IMR-90 (cell line): Measurements from ENCODE around the gene ANO1. TPM values are rescaled to one million over a fixed set of nuclear protein-coding genes. Genes with fewer than 3 reads are reported as not detected.

ENCODE experiments used
- ATAC-seq: fragments of 200-7000 bp; cut with Tn5 transposase; 2 replicates; pipeline ENCODE4 v1.9.1; 2020; ENCODE audit warnings: low read depth, mild to moderate bottlenecking, moderate library complexity
- BruUV-seq: library from RNA; stranded (reverse); fragments of 400-500 nt; replicated peaks from 2 replicates; lab custom pipeline; 2021; lab: Mats Ljungman, UMichigan
- CTCF ChIA-PET: fragments of 300-600 bp; formaldehyde crosslinking; extraction: SDS; loops from one replicate; lab custom pipeline; 2021; ENCODE audit warnings: antibody characterized with exemption; lab: Yijun Ruan, JAX
- POLR2A ChIA-PET: fragments of 300-600 bp; sonication (Branson Sonifier 250); formaldehyde crosslinking; loops from one replicate; lab custom pipeline; 2022; ENCODE audit warnings: antibody characterized with exemption; ENCODE audit not compliant: unreplicated experiment; lab: Charles Lee
- DNase-seq: peaks from one replicate; pipeline ENCODE4 v3.0.0; 2013
- H2AFZ ChIP-seq: replicated peaks from 2 replicates; pipeline ENCODE3; 2013; ENCODE audit warnings: low read length, mild to moderate bottlenecking; ENCODE audit not compliant: poor library complexity
- H2AK5ac ChIP-seq: 2 replicates; pipeline ENCODE4 v1.6.1; 2013; ENCODE audit warnings: low read depth, low read length, inconsistent platforms
- H2AK9ac ChIP-seq: replicated peaks from 2 replicates; pipeline ENCODE3; 2013; ENCODE audit warnings: mild to moderate bottlenecking, low read depth, low read length, moderate library complexity; ENCODE audit not compliant: poor library complexity
- H2BK120ac ChIP-seq: 2 replicates; pipeline ENCODE4 v1.6.1; 2013; ENCODE audit warnings: low read depth, low read length, inconsistent platforms
- H2BK15ac ChIP-seq: 3 replicates; pipeline ENCODE4 v1.6.1; 2013; ENCODE audit warnings: low read depth, low read length, inconsistent platforms
- H2BK20ac ChIP-seq: 2 replicates; pipeline ENCODE4 v1.6.1; 2013; ENCODE audit warnings: low read depth, mild to moderate bottlenecking, inconsistent platforms, low read length, moderate library complexity
- H2BK5ac ChIP-seq: 2 replicates; pipeline ENCODE4 v1.6.1; 2013; ENCODE audit warnings: mild to moderate bottlenecking, low read depth, low read length, inconsistent platforms; ENCODE audit not compliant: poor library complexity, severe bottlenecking
- H3K14ac ChIP-seq: replicated peaks from 2 replicates; pipeline ENCODE4 v1.6.1; 2013; ENCODE audit warnings: low read depth, low read length, inconsistent platforms
- H3K18ac ChIP-seq: 2 replicates; pipeline ENCODE4 v1.6.1; 2013; ENCODE audit warnings: low read depth, low read length, control low read depth
- H3K23ac ChIP-seq: 2 replicates; pipeline ENCODE4 v1.6.1; 2013; ENCODE audit warnings: low read depth, low read length, inconsistent platforms
- H3K27ac ChIP-seq: 2 replicates; pipeline ENCODE4 v1.5.1; 2013; ENCODE audit warnings: mild to moderate bottlenecking, control low read depth, low read length; ENCODE audit not compliant: insufficient read depth
- H3K27me3 ChIP-seq: 2 replicates; pipeline ENCODE4 v1.6.1; 2013; ENCODE audit warnings: low read length; ENCODE audit not compliant: control insufficient read depth, insufficient read depth
- H3K36me3 ChIP-seq: 2 replicates; pipeline ENCODE4 v1.6.1; 2013; ENCODE audit warnings: low read length, mixed read lengths; ENCODE audit not compliant: control insufficient read depth, insufficient read depth
- H3K4ac ChIP-seq: 2 replicates; pipeline ENCODE4 v1.6.1; 2013; ENCODE audit warnings: low read depth, low read length, inconsistent platforms
- H3K4me1 ChIP-seq: 2 replicates; pipeline ENCODE4 v1.6.1; 2013; ENCODE audit warnings: low read length, mixed read lengths; ENCODE audit not compliant: control insufficient read depth, insufficient read depth
- H3K4me2 ChIP-seq: 2 replicates; pipeline ENCODE4 v1.6.1; 2013; ENCODE audit warnings: low read depth, mild to moderate bottlenecking, control low read depth, low read length, moderate library complexity
- H3K4me3 ChIP-seq: 2 replicates; pipeline ENCODE4 v1.5.1; 2013; ENCODE audit warnings: low read depth, mild to moderate bottlenecking, control low read depth, low read length, moderate library complexity; ENCODE audit not compliant: insufficient read depth
- H3K56ac ChIP-seq: 2 replicates; pipeline ENCODE4 v1.6.1; 2013; ENCODE audit warnings: low read length, inconsistent platforms; ENCODE audit not compliant: insufficient read depth; ENCODE audit errors: extremely low read depth
- H3K79me1 ChIP-seq, 2 experiments: 2 replicates each; pipeline ENCODE4 v1.6.1; 2013; ENCODE audit warnings: low read length in 2 of 2, inconsistent platforms in 1 of 2, low read depth in 1 of 2
- H3K9ac ChIP-seq: 2 replicates; pipeline ENCODE4 v1.6.1; 2013; ENCODE audit warnings: low read depth, low read length, control low read depth
- H3K9me1 ChIP-seq: 2 replicates; pipeline ENCODE4 v1.6.1; 2013; ENCODE audit warnings: low read length, inconsistent platforms; ENCODE audit not compliant: insufficient read depth
- H3K9me3 ChIP-seq: 2 replicates; pipeline ENCODE4 v1.6.1; 2013; ENCODE audit warnings: low read length; ENCODE audit not compliant: control insufficient read depth, insufficient read depth
- H4K20me1 ChIP-seq: 2 replicates; pipeline ENCODE4 v1.6.1; 2013; ENCODE audit warnings: low read length, inconsistent platforms; ENCODE audit not compliant: insufficient read depth
- H4K5ac ChIP-seq: 2 replicates; pipeline ENCODE4 v1.6.1; 2013; ENCODE audit warnings: mild to moderate bottlenecking, low read depth, low read length, control low read depth
- H4K8ac ChIP-seq, 2 experiments: 2 replicates each; pipeline ENCODE4 v1.6.1; 2013; ENCODE audit warnings: low read depth in 2 of 2, low read length in 2 of 2, control low read depth in 1 of 2, inconsistent platforms in 1 of 2
- H4K91ac ChIP-seq: 2 replicates; pipeline ENCODE4 v1.6.1; 2013; ENCODE audit warnings: low read depth, low read length, inconsistent platforms; ENCODE audit not compliant: insufficient read depth
- CHD1 ChIP-seq: IDR thresholded peaks from 2 replicates; pipeline ENCODE4 v1.6.1; 2012; ENCODE audit warnings: low read depth, low read length, improper control_type of control experiment
- FOS ChIP-seq: fragments of 150-350 bp; IDR thresholded peaks from 2 replicates; pipeline ENCODE4 v1.6.1; 2016; ENCODE audit warnings: low read depth, low read length
- MAZ ChIP-seq: IDR thresholded peaks from 2 replicates; pipeline ENCODE4 v1.6.1; 2012; ENCODE audit warnings: low read depth, mild to moderate bottlenecking, low read length, improper control_type of control experiment, moderate library complexity, borderline replicate concordance
- WGBS, 2 experiments: methylation state at CpG; one replicate each; pipeline versions ENCODE4 v1.1.5 to v1.1.7; 2013; ENCODE audit warnings: missing lambda C conversion rate in 2 of 2; ENCODE audit not compliant: insufficient read length in 1 of 2; ENCODE audit errors: extremely low coverage in 2 of 2; 5-methylcytosine and 5-hydroxymethylcytosine counted together
- dilution Hi-C: fragments of 300-500 bp; cut with HindIII; formaldehyde crosslinking; loops from one replicate; pipeline ENCODE4 v1.14.3; 2018; ENCODE audit warnings: low sequenced_read_pairs; ENCODE audit not compliant: unreplicated experiment
- in situ Hi-C: fragments of 300-500 bp; cut with MboI; formaldehyde crosslinking; loops from 3 replicates; pipeline ENCODE4 v1.14.3; 2019; ENCODE audit warnings: low sequenced_read_pairs, inconsistent platforms, mixed read lengths
- intact Hi-C: fragments of 100-400 bp; cut with micrococcal nuclease; formaldehyde crosslinking; loops from 2 replicates; pipeline ENCODE4 v1.10.0; 2022
- polyA plus RNA-seq, 3 experiments: library from polyadenylated mRNA; depleted of rRNA; stranded (reverse); fragments of >200 nt; gene quantifications; 2 replicates each; pipeline ENCODE4 v1.2.3, GENCODE V29; 2012; ENCODE audit warnings: low replicate concordance in 1 of 3
- total RNA-seq: library from RNA; depleted of rRNA; stranded (reverse); fragments of >200 nt; gene quantifications from 2 replicates; pipeline ENCODE4 v1.2.3, GENCODE V29; 2012
- TF ChIP-seq, protein P1 (sequence below): conservative IDR thresholded peaks from 2 replicates; pipeline ENCODE4 v1.5.1; 2012; ENCODE audit warnings: mild to moderate bottlenecking, low read depth, low read length, improper control_type of control experiment

Gene ANO1
- total and polyA plus RNA-seq, 2 of the 4 experiments (the other 2 are of a cell fraction) = 4.1 to 10.7 TPM

DNA sequence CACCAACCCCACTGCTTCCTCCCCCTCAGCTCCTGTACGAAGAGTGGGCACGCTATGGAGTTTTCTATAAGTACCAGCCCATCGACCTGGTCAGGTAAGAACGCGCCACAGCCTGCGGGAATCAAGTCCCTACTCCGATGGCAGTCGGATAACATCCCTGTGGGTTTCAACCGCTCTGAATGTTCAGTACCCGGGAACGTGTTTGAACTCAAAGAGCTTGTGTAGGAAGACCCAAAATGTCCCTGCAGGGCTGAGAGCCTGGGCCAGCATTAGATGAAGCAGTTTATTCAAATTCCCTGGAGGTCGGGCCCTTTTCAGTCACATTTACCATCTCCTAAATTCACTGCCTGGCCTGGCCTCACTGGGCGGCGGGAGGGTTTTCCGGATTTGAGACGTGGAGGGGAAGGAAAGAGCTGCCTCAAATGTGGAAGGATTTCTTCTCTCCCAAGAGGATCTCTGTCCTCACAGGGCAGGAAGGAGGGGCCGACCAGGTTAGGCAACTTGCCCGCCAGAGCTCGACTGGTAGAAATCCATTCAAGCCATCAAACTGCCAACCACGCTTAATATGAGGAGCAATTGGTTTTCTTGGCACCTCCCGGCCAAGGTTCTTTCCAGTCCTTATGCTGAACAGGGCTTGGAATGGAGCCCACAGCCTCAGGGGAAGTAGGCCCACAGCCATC lies 46.3 kb downstream of the ANO1 start:
- intact Hi-C loops = no loop called here

More for the DNA sequence above, 46.3 kb downstream of the ANO1 start:
- H3K18ac ChIP-seq = no peak overlapping the region
- in situ Hi-C loops = no loop called here
- ATAC-seq (no peak), DNase-seq (no peak)
- no TSS peak for BruUV-seq
- peak overlapping the region; percentile 42 for H2AK9ac ChIP-seq
- peaks cover 1% of the 10 kb centered on the region; the same call in 1 of the 2 replicates for H3K36me3 ChIP-seq
- no peaks in the 10 kb centered on the region for H3K27me3 ChIP-seq
- H2BK20ac ChIP-seq = no peak overlapping the region
- no peak overlapping the region for H3K4me3 ChIP-seq
- dilution Hi-C loops = no loop called here
- CTCF ChIA-PET = no interaction called here
- 92% methylated on average over 12 of the region's 21 CpGs; no CpG with 5 or more reads in 1 of the 2 experiments for WGBS, 2 experiments
- peaks cover 17% of the 10 kb centered on the region for H3K4me1 ChIP-seq
- no peaks in the 10 kb centered on the region for H4K20me1 ChIP-seq
- H4K5ac ChIP-seq = no peak overlapping the region
- H2AK5ac ChIP-seq = no peak overlapping the region
- no peak overlapping the region for H3K14ac ChIP-seq
- no peak overlapping the region for H4K91ac ChIP-seq
- H3K27ac ChIP-seq = no peak overlapping the region
- H3K4ac ChIP-seq = no peak overlapping the region
- H3K4me2 ChIP-seq = no peak overlapping the region
- H2BK5ac ChIP-seq = no peak overlapping the region
- POLR2A ChIA-PET = no interaction called here
- H4K8ac ChIP-seq = no peak overlapping the region
- no peak overlapping the region for H2BK15ac ChIP-seq
- no peaks in the 10 kb centered on the region for H3K9me3 ChIP-seq
- no peak overlapping the region for H3K9ac ChIP-seq
- H2AFZ ChIP-seq = peak overlapping the region; percentile 63
- peaks cover 22% of the 10 kb centered on the region; the same call in 1 of the 2 replicates for H3K9me1 ChIP-seq
- TF ChIP-seq CHD1 (no peak), MAZ (no peak), FOS (no peak)
- TF ChIP-seq, protein P1, sequence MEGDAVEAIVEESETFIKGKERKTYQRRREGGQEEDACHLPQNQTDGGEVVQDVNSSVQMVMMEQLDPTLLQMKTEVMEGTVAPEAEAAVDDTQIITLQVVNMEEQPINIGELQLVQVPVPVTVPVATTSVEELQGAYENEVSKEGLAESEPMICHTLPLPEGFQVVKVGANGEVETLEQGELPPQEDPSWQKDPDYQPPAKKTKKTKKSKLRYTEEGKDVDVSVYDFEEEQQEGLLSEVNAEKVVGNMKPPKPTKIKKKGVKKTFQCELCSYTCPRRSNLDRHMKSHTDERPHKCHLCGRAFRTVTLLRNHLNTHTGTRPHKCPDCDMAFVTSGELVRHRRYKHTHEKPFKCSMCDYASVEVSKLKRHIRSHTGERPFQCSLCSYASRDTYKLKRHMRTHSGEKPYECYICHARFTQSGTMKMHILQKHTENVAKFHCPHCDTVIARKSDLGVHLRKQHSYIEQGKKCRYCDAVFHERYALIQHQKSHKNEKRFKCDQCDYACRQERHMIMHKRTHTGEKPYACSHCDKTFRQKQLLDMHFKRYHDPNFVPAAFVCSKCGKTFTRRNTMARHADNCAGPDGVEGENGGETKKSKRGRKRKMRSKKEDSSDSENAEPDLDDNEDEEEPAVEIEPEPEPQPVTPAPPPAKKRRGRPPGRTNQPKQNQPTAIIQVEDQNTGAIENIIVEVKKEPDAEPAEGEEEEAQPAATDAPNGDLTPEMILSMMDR = no peak
- no peak overlapping the region for H2BK120ac ChIP-seq
- no peak overlapping the region for H3K56ac ChIP-seq
- no peak overlapping the region for H3K23ac ChIP-seq
- H3K79me1 ChIP-seq = peaks cover 0 to 15% of the 10 kb centered on the region in 2 experiments; a peak in 1 of 4 replicates
